ENCODE results near the gene TMPRSS3.
A peak's percentile ranks its signal among the peaks of the same experiment; 100 is the strongest.
"Not testable (repeated sequence)": the region's sequence is repeated elsewhere in the genome, so short reads cannot be mapped to it uniquely, and the experiment has no call there.

The TMPRSS3 gene

DNA sequence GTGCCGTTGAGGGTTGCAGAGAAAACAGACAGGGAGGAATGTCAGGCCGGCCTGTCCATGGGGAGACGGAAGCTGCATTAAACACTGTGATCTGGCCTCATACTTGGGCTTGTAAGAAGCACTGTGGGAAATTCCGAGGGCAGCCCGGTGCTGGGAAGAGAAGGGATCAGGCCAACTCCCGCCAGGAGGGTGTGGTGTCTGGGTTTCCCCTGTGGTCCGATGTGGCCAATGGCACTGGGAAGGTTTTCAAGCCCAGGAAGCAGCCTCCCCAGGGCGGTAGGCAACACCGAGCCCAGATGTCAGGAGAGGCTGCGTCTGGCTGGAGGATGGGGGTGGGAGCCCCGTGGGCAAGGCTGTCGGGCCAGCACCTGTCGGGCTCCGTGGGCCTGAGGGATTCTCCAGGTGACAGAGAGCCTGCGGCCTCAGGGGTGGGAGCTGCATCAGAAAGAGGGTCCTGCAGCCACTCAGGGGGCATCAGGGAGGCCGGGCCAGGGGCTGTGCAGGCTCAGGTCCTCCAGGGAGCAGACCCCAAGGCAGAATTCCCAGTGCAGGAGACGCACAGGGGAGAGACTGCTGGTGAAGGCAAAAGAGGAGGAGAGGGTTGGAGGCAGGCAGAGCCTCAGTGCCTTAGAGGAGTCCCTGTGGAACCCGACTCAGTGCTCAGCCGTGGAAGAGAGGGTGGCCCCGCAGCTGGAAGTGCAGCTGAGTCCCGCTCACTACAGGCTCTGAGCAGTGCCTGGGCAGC, 16.2 kb upstream of the TMPRSS3 start:
- no peaks in the 10 kb centered on the region for H3K36me3 ChIP-seq
- peaks cover 47% of the 10 kb centered on the region for H3K4me1 ChIP-seq
- H3K27me3 ChIP-seq, result 0 out of 2 replicates have a peak, but pooled peaks cover 3% of the 10 kb centered on the region
- H3K4me2 ChIP-seq, result peak overlapping the region; percentile 64
- no peak overlapping the region for H3K4me3 ChIP-seq
- no peak overlapping the region for H3K9ac ChIP-seq
- no peak overlapping the region for H3K27ac ChIP-seq
- H4K20me1 ChIP-seq, result no peaks in the 10 kb centered on the region
- no peak for TF ChIP-seq Cebpa-rat (IDR thresholded peaks at IDR 0.05)
- H3K9me3 ChIP-seq, result no peaks in the 10 kb centered on the region

GRCh38 chr21:42411197-42411869, 15.5 kb upstream of the TMPRSS3 start:
- Histone ChIP-seq H3K4me1 (peaks cover 47% of the 10 kb centered on the region), H3K4me2 (peak overlapping the region; percentile 64; the same call in 1 of the 2 replicates), H3K4me3 (no peak overlapping the region), H3K27me3 (0 out of 2 replicates have a peak, but pooled peaks cover 3% of the 10 kb centered on the region), H3K36me3 (no peaks in the 10 kb centered on the region), H3K9ac (no peak overlapping the region), H4K20me1 (no peaks in the 10 kb centered on the region), H3K9me3 (no peaks in the 10 kb centered on the region), H3K27ac (no peak overlapping the region)
- no peak for TF ChIP-seq Cebpa-rat (IDR thresholded peaks at IDR 0.05)

DNA sequence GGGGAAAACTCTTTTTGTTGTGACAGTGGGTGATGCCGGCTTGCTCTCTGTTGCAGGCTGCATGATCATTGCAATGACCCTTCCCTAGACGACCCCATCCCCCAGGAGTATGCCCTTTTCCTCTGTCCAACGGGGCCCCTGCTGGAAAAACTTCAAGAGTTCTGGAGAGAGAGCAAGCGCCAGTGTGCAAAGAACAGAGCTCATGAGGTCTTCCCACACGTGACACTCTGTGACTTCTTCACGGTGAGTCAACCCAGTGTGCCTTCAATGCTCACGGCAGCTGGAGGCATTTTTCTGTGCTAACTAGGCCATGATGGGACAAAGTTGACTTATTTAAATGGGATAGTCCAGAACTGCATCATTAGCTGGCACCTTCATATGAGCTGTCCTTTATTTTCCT, 13.5 kb upstream of the TMPRSS3 start:
- H4K20me1 ChIP-seq, result no peaks in the 10 kb centered on the region
- 0 out of 2 replicates have a peak, but pooled peaks cover 3% of the 10 kb centered on the region for H3K27me3 ChIP-seq
- no peaks in the 10 kb centered on the region for H3K36me3 ChIP-seq
- H3K27ac ChIP-seq, result no peak overlapping the region
- no peaks in the 10 kb centered on the region for H3K9me3 ChIP-seq
- H3K9ac ChIP-seq, result no peak overlapping the region
- peaks cover 53% of the 10 kb centered on the region for H3K4me1 ChIP-seq
- H3K4me2 ChIP-seq, result no peak overlapping the region
- TF ChIP-seq Cebpa-rat (IDR thresholded peaks at IDR 0.05), result no peak
- no peak overlapping the region for H3K4me3 ChIP-seq

GRCh38 chr21:42408718-42409117, 12.9 kb upstream of the TMPRSS3 start:
- H3K27ac ChIP-seq, H3K4me2 ChIP-seq, H3K9me3 ChIP-seq, H3K36me3 ChIP-seq, H3K9ac ChIP-seq, H3K27me3 ChIP-seq, H4K20me1 ChIP-seq, H3K4me3 ChIP-seq: not testable (repeated sequence)
- H3K4me1 ChIP-seq, result peaks cover 60% of the 10 kb centered on the region

DNA sequence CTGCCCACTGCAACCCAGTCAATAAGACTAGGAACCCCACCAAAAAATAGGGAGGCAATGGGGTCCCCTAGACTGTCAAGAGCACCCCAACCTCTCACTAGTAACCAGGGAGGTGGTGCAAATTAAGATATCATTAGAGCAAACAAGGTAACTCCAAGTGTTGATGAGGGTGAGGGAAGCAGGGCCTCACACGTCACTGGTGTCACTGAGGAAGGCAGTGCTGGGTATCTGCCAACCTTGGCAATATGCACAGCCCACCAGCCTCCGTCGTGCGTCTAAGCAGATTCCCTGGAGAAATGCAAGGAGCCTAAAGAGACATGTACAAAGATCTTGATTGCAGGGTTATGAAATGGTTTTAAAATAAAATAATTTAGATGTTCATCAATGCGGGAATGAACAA, 11.6 kb upstream of the TMPRSS3 start:
- Histone ChIP-seq H3K9ac (no peak overlapping the region), H3K4me2 (0 out of 2 replicates have a peak overlapping the region, but pooled peaks have one; percentile 45), H3K27ac (no peak overlapping the region), H3K27me3 (0 out of 2 replicates have a peak, but pooled peaks cover 3% of the 10 kb centered on the region), H4K20me1 (no peaks in the 10 kb centered on the region), H3K4me3 (no peak overlapping the region), H3K36me3 (no peaks in the 10 kb centered on the region), H3K4me1 (peaks cover 57% of the 10 kb centered on the region), H3K9me3 (0 out of 2 replicates have a peak, but pooled peaks cover under 1% of the 10 kb centered on the region)
- TF ChIP-seq Cebpa-rat (IDR thresholded peaks at IDR 0.05), result no peak

DNA sequence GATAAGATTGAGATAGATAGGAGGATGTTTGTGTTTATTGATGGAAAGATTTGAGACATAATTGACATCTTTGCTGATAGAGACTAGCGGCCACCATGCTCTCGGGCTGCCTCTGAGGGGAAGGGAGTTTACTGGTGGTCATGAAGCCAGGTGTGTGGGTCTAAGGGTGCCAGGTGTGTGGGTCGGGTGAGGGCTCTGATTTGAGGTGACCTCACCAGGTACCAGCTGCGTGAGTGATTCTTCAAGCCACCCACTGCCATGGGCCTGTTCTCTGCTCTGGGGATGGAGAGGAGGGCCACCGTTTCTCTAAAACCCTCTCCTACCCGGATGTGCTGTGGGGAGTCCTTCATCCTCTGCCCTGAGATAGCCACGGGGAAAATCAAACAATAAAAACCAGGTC, 11.0 kb upstream of the TMPRSS3 start:
- Histone ChIP-seq H3K27ac (no peak overlapping the region), H4K20me1 (no peaks in the 10 kb centered on the region), H3K4me3 (no peak overlapping the region), H3K9me3 (peaks cover 7% of the 10 kb centered on the region), H3K4me2 (peak overlapping the region; percentile 45; the same call in 1 of the 2 replicates), H3K27me3 (no peaks in the 10 kb centered on the region), H3K36me3 (no peaks in the 10 kb centered on the region), H3K9ac (no peak overlapping the region), H3K4me1 (peaks cover 51% of the 10 kb centered on the region)
- TF ChIP-seq Cebpa-rat (IDR thresholded peaks at IDR 0.05), result no peak

- Histone ChIP-seq H3K9me3 (peaks cover 13% of the 10 kb centered on the region), H3K27ac (no peak overlapping the region; the same call in 1 of the 2 replicates), H3K36me3 (no peaks in the 10 kb centered on the region), H4K20me1 (no peaks in the 10 kb centered on the region), H3K4me2 (peak overlapping the region; percentile 45), H3K4me1 (peaks cover 46% of the 10 kb centered on the region), H3K4me3 (no peak overlapping the region), H3K27me3 (no peaks in the 10 kb centered on the region), H3K9ac (no peak overlapping the region)
- no peak for TF ChIP-seq Cebpa-rat (IDR thresholded peaks at IDR 0.05)
Observed at GRCh38 chr21:42406201-42406621, 10.4 kb upstream of the TMPRSS3 start.

DNA sequence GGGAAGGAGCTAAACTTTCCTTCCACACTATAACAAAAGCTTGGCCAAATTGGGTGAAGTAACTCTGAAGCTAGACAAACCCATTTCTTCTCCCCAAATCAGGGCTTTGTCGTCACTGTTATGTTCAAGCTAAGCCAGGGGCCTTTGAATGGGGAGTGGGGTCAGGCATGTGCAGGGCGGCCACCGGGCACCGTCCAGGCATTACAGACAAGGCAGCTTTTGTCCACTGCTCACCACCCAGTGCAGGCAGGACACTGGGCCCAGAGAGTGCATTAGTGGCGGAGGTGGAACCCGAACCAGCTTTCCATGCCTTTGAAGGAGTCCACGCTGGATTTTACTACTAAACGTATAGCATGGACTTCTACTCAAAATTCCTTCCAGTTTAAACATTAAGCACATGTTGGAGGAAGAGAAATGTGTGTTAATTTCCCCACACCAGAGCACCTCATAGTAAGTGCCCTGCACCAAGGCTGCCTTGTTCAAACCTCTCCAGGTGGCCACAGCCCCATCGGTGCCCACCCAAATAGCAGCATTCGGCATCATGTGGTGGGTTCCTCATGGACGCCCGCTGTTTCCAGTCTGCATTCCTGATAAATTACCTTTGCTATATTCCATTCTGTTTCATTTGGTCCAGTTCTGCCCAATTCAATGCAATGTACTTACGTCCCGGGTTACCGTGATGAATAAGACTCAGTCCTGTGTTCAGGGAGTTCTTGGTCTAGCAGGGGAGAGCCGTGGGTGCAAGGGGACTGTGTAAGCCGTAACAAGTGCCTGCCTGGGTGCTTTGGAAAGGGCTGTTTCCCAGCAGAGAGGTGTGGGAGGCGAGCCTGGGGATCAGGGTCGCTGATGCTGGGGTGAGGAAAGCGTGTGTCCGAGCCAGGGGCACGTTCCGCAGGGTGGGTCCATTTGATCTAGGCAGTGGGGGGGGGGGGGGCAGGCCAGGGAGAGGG, 9.5 kb upstream of the TMPRSS3 start:
- Histone ChIP-seq H3K4me3 (no peak overlapping the region), H3K4me1 (peaks cover 46% of the 10 kb centered on the region), H4K20me1 (no peaks in the 10 kb centered on the region), H3K4me2 (peak overlapping the region; percentile 76), H3K36me3 (no peaks in the 10 kb centered on the region), H3K9me3 (peaks cover 15% of the 10 kb centered on the region), H3K27ac (no peak overlapping the region), H3K27me3 (no peaks in the 10 kb centered on the region), H3K9ac (no peak overlapping the region)
- no peak for TF ChIP-seq Cebpa-rat (IDR thresholded peaks at IDR 0.05)

DNA sequence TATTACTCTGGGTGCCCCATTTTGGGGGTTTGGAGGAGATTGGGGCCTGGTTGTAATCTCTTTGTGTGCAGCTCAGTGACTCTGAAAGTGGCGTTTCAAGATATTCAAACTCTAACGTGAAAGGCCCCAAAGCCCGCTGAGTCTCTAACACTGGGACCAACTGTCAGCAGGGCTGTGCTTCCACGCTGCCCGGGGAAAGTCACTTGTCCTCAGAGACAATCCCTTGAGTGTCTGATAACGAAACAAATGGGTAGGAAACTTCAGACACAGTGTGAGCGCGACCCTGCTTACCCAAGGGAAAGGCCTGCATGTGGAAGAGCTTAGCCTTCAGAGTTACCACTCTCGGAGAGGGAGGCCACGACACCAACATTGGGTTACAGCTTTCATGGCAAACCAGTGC, 8.7 kb upstream of the TMPRSS3 start:
- peak overlapping the region; percentile 76 for H3K4me2 ChIP-seq
- H3K4me3 ChIP-seq, result no peak overlapping the region
- TF ChIP-seq Cebpa-rat (IDR thresholded peaks at IDR 0.05), result no peak
- no peak overlapping the region for H3K9ac ChIP-seq
- H3K36me3 ChIP-seq, result no peaks in the 10 kb centered on the region
- H3K27me3 ChIP-seq, result no peaks in the 10 kb centered on the region
- H3K27ac ChIP-seq, result no peak overlapping the region
- H3K9me3 ChIP-seq, result peaks cover 15% of the 10 kb centered on the region
- no peaks in the 10 kb centered on the region for H4K20me1 ChIP-seq
- peaks cover 50% of the 10 kb centered on the region for H3K4me1 ChIP-seq
